ENCODE measurements around the gene UPP1. TPM values are rescaled to one million over a fixed set of nuclear protein-coding genes. Genes with fewer than 3 reads are reported as not detected.

Gene UPP1
- total RNA-seq, 1 experiment from 2014 or later, result 21.1 TPM

GRCh38 chr7:48085433-48085791 lies 3.7 kb upstream of the UPP1 start:
- DNase-seq (ENCODE audit: low read depth), result no peak

- no peak for DNase-seq (ENCODE audit: low read depth)
Observed at GRCh38 chr7:48085942-48086341, 3.1 kb upstream of the UPP1 start.

DNA sequence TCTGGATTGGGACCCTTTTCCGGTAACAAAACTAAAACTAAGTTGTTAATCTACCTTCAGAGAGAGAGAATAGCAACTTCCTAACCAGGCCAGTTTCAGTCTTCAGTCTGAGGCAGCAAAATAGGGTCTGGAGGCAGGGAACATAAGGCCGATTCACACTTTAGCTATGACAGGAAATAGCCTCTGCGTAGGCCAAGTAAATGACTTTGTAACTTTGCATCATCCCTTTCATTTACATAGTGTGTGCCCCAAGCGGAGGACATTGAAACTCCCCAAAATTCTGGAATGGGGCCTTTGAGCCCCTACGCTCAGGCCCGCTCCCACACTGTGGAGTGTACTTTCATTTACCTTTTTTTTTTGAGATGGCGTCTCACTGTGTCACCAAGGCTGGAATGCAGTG lies 1.7 kb upstream of the UPP1 start:
- peak; percentile 83 for DNase-seq (ENCODE audit: low read depth)

GRCh38 chr7:48088559-48089045 lies 463 bp upstream of the UPP1 start:
- peak; percentile 96 for DNase-seq (ENCODE audit: low read depth)

- DNase-seq (ENCODE audit: low read depth), result peak; percentile 71
Observed at GRCh38 chr7:48090095-48090805, 1.2 kb downstream of the UPP1 start.

- DNase-seq (ENCODE audit: low read depth), result no peak
Observed at GRCh38 chr7:48091506-48092433, 2.7 kb downstream of the UPP1 start.

- peak; percentile 79 for DNase-seq (ENCODE audit: low read depth)
Observed at GRCh38 chr7:48094861-48095293, 5.8 kb downstream of the UPP1 start.

DNA sequence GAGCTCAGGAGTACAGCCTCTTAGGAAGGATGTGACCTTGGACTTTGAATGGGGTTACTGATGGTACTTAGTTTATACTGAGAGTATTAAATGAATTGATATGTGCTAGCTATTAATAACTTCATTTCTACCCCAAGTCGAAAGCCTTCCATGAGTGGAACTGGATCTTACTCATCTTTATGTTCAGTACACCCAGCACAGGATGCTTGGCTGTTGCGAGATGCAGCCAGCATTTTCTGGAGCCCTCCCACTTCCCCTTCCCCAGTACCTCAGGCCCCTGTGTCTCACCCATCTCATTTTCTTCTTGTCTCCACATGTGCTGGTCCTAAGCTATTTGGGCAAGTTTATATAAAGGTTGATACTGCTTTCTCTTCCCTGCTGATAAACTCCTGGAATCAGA lies 7.2 kb downstream of the UPP1 start:
- DNase-seq (ENCODE audit: low read depth), result no peak

- no peak for DNase-seq (ENCODE audit: low read depth)
Observed at GRCh38 chr7:48097521-48098231, 8.6 kb downstream of the UPP1 start.

DNA sequence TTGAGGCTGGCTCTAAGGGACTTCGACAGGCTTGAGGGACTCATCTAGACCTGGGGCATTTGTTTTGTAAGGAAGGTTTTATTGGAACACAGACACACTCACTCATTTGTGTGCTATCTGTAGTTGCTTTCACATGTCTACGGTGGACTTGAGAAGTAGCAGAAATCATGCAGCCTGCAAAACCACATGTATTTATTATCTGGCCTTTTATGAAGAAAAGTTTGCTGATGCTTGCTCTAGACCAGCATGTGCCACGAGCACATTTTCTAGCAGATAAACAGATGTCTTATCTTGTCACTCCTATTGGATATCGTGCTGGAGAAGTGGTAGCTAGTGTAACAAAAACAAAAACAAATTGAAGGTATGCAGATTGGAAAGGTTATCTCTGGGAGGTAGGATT lies 9.8 kb downstream of the UPP1 start:
- no peak for DNase-seq (ENCODE audit: low read depth)

DNA sequence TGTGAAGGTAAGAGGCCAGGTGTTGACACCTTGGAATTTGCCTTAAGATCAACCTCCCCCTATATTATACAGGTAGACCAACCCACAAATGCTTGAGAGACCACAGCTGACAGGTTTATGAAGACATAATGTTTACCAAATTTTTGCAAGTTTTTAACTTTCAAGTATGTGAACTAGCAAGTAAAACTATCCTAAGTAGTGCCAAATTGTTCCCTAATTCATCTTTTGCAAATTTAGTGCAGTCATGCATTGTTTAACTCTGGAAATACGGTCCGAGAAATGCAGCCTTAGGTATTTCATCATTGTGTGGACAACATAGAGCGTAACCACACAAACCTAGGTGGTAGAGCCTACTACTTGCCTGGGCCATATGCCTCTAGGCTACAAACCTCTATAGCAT lies 10.7 kb downstream of the UPP1 start:
- DNase-seq (ENCODE audit: low read depth), result no peak

GRCh38 chr7:48101352-48101751 lies 12.3 kb downstream of the UPP1 start:
- DNase-seq (ENCODE audit: low read depth), result no peak

DNA sequence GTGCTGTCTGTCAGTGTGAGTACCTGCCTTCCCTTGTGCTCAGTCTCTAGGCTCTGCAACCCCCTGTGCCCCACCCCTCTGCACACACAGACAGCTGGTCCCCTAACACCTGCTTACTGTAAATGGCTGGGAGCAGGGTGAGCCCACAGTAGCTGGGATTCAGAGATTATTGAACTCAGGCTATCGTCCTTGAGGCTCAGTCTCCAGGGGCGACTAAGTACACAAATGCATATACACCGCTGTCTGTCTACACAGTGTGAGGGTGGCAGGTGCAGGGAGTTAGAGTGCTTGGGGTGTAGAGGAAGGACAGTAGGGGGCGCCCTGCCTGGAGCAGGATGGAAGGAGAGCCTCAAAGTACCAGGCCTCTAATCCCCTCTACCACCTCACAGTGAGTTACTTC lies 12.9 kb downstream of the UPP1 start:
- DNase-seq (ENCODE audit: low read depth), result no peak

- no peak for DNase-seq (ENCODE audit: low read depth)
Observed at GRCh38 chr7:48102530-48102929, 13.5 kb downstream of the UPP1 start.

- no peak for DNase-seq (ENCODE audit: low read depth)
Observed at GRCh38 chr7:48105045-48105444, 16.0 kb downstream of the UPP1 start.

DNA sequence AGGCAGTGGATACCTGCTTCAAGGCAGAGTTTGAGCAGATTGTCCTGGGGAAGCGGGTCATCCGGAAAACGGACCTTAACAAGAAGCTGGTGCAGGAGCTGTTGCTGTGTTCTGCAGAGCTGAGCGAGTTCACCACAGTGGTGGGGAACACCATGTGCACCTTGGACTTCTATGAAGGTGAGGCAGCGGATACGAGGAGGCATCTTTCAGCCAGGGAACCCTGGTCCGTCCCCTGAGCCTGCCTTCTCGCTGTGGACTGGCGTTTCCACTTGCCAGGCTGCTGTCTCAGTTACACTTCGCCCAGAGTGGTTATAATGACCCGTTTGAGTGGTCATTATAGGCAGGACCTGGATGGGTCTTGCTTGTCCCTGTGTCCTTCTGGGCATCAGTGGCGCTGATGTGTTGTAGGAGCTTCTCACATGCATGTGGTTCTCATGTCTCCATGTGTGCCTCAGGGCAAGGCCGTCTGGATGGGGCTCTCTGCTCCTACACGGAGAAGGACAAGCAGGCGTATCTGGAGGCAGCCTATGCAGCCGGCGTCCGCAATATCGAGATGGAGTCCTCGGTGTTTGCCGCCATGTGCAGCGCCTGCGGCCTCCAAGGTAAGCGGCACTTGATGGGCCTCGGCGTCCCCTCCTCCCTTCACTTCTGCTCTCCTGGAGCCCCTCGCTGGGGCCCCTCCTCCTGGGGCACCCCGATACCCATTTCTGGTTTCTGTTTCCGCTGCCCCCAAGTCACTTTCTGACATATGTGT lies 18.0 kb downstream of the UPP1 start:
- DNase-seq (ENCODE audit: low read depth), result no peak

- no peak for DNase-seq (ENCODE audit: low read depth)
Observed at GRCh38 chr7:48107926-48108472, 18.9 kb downstream of the UPP1 start.

DNA sequence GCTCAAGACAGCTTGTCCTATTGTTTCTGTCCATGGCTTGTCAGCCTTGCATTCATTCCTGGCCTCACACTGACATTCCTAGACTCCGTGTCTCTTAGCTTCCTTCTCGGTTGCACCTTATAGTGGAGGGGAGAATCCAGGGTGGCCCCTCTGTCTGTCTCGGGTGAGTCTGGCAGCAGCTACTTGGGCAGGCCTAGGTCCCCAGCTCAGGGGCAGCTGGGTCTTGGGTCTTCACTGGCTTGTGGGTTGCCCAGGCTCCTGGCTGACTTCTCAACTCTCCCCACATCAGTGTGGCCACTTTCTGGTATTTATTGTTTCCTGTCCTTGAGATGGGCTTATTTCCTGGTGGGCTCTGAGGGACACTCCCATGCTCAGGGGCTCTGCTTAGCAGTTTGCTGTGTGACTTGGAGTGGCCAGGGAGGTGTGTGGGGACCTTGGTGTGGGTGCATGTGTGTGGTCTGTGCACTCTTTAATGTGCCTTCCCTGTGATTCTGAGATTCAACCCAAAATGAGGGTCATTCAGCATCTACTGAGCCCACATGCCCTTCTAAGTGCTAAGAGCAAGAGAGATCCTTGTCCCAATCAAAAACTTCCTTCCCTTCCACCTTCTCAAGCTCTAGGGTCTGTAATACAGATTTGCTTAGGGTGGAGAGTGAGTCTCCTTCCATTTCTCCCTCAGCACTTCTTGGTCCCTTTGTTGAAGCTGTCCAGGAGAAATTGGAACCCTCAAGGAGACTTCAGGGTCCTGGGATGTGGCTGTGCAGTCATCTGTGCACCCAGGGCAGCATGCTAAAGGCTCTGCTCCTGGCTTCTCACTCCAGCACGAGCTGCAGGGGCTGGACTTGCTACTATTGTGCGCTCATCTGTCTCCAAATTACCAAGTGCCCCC lies 20.1 kb downstream of the UPP1 start:
- DNase-seq (ENCODE audit: low read depth), result no peak

GRCh38 chr7:48109848-48110663 lies 21.0 kb downstream of the UPP1 start:
- DNase-seq (ENCODE audit: low read depth), result peak; percentile 61
